PFSK-1 (cell line): ENCODE measurements around the gene ACACA.

Experiments used
- POLR2AphosphoS5 ChIP-seq: IDR thresholded peaks from 2 replicates; pipeline ENCODE4 v1.6.1; 2012; ENCODE audit warnings: low read depth, mild to moderate bottlenecking, control low read depth, low read length, moderate library complexity
- REST ChIP-seq, 2 experiments: IDR thresholded peaks; 2 replicates each; pipeline versions ENCODE4 v1.6.1 to v1.8.0; 2011 to 2012; ENCODE audit warnings: low read depth in 2 of 2, low read length in 2 of 2, control low read depth in 1 of 2, inconsistent platforms in 1 of 2, mild to moderate bottlenecking in 1 of 2, moderate library complexity in 1 of 2; ENCODE audit not compliant: insufficient read depth in 1 of 2
- SIN3A ChIP-seq: IDR thresholded peaks from 2 replicates; pipeline ENCODE4 v1.6.1; 2012; ENCODE audit warnings: mild to moderate bottlenecking, low read length, moderate library complexity, borderline replicate concordance; ENCODE audit not compliant: insufficient read depth
- TAF1 ChIP-seq: IDR thresholded peaks from 2 replicates; pipeline ENCODE4 v1.6.1; 2012; ENCODE audit warnings: low read length, control low read depth, borderline replicate concordance; ENCODE audit not compliant: insufficient read depth

GRCh38 chr17:37137906-37138514 is 268.6 kb downstream of the ACACA start:
- TF ChIP-seq SIN3A (no peak), REST (IDR thresholded peaks at IDR 0.05; ENCODE audit: insufficient read depth in 1 of 2, low read depth in 2 of 2, low read length in 2 of 2) (no peak), TAF1 (no peak), POLR2AphosphoS5 (no peak)
